GM19397 (cell line): ENCODE measurements around the gene ZBTB9.

Experiments used
- ATAC-seq: cut with Tn5 transposase; IDR thresholded peaks from one replicate; pipeline ENCODE4 v1.9.1; 2021; ENCODE audit warnings: mild to moderate bottlenecking, moderate library complexity; ENCODE audit not compliant: unreplicated experiment

ZBTB9 gene

DNA sequence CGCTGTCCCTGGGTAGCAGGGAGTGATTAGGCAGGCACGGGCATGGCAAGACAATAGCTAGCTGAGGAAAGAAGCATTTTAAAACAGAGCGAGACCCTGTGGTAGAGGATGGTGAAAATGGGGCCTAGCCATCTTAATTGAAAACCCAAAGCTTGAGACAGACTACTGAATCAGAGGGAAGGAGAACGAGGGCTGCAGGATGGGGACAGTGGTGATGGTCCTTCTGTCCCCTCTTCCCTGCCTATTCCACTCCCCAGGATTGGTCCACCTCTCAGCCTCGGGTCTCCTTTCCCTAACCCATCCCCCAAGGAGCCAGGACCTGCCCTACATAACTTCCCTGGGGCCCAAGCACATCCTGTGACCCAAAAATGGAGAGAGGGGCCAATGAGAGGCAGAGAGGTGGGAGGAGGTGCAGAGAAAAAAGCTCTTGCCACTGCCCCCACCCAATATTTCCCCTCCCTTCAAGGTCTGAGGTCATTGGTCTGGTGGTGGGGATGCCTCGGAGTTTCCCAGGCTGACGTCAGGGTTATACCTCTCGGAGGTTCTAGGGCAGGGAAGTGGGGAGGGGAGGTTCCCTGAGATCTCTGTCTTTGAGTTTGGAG lies 35.6 kb upstream of the ZBTB9 start:
- no peak for ATAC-seq

DNA sequence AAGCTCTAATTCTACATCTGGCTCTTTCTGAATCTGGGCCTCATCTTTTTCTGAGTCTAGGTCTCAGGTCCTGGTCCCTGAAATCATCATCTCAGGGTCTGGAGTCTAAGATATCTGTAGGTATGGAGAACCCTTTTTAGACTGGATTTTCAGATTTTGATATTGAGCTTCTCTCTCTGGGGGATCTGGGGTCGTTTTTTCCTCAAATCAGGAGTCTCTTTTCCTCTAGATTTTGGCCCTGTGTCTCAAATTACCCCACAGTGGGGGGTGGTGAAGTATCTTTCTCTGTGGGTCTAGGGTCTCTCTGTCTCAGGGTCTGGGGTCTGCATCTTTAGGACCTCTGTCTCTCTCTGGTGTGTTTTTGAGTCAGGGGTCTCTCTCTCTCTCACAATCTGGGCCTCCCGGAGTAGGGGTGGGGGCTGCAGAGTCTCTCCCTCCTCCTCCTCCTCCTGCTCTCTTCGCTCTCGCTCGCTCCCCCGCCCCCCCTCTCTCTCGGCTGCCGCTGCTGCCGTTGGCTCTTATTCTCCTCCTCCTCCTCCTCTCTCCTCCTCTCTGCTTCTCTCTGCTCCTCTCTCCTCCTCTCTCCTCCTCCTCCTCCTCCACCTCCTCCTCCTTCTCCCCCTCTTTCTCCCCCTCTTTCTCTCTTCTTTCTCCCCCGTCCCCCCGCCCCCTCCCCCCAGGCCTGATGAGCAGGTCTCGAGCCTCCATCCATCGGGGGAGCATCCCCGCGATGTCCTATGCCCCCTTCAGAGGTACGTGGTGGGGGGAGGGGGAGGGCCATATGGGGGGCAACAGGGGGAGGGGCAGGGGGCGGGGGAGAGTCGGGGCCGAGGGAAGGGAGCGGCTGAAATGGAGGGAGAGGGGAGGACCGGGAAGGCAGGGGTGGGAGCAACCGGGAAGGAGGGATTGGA lies 34.5 kb upstream of the ZBTB9 start, which contains the start of gene SYNGAP1:
Gene SYNGAP1 (plus strand): TSS at position 486 of the 911 bp plus-strand sequence. CDS start 200 bp downstream, at position 686.
- no peak for ATAC-seq

DNA sequence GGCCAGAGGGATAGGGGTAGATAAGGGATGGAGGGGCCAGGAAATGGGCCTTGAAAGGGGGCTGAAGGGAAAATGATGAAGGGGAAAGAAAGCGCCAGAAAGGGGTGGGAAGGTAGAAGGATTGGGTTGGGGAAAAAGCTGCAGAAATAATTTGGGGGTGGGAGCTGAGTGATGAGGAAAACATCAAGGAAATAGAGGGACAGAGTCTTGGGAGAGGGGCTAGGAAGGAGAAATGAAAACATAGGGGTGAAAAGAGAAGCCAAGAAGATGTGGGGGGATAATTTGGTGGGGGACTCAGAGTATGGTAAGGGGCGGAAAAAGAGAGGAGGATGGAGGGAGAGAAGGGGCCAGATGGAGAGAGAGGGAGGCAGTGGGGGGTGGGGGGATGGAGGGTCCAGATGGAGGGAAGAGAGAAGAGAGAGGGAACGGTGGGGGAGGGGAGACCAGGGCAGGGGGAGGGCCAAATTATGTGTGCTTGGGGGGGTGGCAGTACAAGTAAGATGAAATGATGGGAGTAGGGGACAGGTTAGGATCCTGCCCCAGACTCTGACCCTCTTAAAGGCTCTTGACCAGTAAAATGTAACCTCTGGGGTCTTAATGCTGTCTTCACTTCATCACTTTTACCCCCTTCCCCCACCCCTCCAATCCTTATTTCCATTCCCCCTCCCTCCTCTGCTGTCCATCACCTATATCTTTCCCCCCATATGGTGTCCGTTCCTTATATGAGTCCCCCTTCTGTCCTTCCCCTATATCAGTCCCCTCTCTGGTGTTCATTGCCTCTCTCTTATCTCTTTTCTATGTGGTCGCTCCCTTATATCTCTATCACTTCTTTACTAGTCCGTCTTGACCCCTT lies 33.7 kb upstream of the ZBTB9 start:
- no peak for ATAC-seq

DNA sequence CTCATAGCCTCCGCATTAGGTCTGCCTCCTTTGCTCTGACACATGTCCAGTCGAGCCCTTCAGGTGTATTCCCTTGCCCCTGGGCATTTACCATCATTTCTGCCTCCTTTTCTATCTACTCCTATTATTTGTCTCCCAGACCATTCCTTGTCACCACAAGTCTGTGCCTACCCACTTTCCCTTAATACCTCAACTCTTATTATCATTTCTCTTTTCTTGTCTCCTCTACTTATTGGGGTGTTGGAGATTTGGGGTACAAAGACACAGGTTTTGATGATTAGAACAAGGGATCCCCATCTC lies 33.1 kb upstream of the ZBTB9 start:
- ATAC-seq, result no peak

DNA sequence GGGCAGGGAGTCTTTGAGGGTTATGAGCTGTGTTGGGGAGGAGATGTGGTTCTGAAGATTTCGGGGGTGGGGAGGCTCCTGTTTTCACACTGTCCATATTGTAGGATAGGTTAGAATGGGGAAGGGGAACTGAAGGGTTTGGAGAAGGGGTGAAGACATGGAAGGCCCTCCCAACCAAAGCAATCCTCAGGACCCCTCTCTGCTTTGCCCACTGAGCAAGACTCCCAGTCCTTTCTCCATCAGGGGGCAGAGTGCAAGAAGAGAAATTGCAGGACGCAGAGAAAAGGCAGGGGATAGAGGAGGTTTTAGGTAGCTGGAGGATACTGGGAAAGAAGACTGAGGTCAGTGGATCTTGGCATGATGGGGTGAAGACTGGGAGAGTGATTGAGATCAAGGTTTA lies 30.6 kb upstream of the ZBTB9 start:
- no peak for ATAC-seq

DNA sequence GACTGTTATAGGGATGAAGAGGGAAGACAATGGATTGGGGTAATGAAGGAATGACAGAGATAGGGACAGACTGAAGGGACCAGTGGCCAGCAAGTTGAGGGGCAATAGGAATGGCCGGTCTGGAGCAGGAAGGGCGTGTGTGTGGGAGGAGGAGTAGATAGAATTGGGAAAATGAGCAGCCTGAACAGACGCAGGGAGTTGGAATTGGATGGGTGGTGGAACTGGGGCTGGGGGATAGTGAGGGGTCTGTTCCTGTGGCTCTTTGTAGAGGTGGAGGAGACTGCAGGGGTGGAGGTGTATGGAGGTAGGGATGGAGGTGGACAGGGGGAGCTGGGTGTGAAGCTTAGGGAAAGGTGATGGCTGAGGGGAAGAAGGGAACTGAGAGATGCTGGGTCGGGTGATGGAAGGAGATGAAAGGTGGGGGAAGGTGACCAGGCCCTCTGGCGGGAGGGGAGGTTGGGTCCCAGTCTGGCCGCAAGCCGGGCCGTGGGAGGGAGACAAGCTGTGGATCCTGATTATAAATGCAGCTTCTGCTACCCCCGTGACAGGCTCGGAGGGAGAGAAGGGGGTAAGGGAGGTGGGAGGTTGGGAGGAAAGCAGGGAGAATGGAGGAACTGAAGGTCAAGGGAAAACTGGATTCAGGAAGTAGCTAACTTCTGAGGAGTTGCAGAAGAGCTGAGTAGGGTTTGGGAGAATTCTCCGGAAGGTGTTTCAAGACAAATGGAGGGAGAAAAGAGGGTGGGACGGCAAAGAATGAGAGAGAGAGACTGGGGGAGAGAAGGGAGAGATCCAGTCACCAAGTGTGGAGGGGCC lies 29.3 kb upstream of the ZBTB9 start:
- no peak for ATAC-seq

DNA sequence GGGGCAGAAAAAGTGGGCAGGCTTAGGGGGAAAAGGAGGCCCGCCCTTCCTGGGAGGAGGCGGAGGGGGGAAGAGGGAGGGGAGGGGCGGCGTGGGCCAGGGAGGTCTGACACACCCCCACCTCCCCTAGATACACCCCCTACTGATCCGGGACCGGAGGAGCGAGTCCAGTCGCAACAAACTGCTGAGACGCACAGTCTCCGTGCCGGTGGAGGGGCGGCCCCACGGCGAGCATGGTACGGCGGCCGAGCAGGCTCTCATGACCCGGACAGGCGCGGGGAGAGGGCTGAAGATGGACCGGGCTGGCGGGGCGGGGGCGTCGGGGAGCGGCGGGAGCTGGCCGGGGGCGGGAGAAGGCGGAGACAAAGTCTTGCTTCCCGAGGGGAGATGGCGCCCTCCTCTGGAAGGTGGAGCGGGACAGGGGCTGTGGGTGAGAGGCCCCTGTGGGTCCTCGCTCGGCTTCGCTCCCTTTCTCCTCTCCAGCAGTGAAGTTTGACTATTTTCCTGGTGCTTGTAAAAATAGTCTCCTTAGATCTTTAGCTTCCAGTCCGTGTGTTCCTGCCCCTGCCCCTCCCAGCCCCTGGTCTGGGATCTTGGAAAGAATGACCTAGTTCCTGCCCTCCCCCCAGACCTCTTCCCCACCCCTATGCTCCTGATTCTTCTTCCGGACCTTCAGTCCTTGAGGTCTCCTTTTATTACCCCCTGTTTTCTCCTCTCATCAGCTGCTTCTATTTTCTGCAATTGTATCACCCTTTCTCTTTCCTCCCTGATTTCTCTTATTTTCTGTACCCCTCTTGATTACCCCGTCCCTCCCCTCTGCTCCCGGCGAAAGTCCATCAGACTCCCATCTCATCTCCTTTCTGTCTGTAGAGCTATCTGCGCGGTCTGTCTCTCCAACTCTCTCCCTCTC lies 28.5 kb upstream of the ZBTB9 start:
- ATAC-seq, result peak; percentile 35

DNA sequence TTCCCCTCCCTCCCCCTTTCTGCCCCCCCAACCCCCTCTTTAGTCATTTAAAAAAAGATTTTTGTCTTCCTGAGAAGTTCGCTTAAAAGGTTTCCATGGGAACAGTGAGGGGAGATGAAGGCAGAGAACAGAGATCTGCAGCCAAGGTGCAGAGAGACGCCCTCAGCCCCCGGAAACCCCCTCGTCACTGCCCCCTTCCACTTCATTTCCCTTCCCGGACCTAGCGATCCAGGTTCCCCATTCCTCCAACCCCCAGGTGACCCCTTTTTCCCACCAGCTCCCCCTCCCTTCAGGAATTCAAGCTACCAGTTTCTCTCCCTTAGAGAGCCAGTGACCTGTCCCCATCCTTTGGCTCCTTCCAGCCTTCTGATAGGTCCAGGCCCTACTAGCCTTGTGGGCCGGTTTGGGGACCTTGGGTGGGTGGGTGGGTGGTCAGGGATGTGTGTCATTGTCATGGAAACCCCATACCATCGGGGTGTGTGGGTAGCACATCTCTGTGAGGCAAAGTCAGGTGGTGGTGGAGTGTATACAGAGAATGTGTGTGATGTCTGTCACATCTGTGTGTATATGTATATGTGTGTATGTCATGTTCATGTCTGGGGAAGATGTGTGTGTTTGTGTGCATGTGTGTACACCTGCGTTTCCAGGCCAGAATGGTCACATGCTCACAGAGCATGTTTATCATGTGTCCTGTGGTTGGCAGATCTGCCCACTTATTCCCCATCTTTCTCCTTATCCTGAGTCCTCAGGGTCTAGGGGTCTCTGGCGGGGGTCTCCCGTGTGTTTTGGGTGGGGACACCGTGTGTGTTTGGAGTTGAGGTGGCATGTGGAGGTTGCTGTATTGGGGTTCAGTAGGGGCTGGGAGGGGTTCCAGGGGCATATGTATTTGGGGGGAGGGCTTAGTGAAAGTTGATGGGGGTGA lies 27.5 kb upstream of the ZBTB9 start:
- no peak for ATAC-seq

DNA sequence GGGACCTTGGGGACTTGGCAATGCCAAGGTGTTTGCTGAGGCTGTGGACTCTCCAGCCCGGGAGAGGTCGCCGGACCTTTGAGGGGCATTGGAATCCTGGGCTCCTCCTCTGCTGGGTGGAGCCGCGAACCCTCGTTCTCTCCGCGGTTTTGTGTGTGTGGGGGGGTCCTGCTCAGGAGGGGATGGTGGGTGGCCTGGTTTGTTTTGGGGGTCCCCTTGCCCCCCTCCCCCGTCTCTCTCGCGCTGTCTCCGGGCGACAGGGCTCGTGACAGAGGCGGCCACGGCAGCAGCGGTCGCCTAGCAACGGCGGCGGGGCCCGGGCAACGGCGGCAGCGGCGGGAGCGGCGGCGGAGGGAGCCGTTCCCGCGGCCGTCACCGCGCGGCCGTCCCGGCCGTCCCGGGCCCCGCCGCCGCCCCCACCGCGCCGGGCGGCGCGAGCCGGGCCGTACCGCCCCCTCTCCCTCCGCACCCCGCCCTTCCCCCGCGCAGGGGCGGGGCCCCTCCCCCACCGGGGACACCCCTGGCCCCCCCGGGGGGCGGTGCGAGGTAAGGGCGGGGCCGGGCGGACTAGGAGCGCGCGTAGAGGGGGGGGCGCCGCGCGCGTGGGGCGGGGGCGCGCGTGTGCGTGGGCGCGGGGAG lies 26.7 kb upstream of the ZBTB9 start:
- no peak for ATAC-seq

DNA sequence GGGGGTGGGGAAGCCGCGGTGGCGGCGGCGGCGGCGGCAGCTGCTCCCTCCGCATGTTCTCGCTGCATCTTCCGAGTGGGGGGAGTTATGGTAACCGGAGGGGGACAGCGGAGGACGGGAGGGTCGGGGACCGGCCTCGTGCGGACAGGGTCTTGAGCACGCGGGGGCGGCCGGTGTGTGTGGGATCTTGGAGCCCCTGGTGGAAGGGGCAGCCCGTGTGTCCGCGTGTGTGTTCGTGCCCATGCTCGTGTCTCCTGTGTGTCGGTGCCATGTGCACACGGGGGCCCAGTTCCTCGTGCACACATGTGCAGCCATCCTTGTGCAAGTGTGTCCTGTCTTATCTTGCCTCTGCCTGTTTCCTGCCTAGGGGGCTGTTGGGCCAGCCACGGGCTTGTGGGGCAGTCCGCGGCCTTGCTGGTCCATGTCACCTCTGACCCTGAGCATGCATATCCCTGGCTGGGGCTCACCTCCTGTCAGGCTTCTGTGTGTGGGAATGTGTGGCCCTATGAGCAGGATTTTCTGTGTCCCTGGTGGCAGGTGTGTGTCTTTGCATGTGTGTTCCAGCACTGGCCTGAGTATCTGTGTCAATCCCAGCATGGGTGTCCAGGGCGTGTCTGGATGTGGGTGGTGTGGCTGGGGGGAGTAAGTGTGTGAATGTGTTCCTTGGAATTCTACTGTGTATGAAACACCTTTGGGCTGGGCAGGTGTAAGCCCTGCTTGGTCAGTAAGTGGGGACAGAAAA lies 26.0 kb upstream of the ZBTB9 start:
- no peak for ATAC-seq

DNA sequence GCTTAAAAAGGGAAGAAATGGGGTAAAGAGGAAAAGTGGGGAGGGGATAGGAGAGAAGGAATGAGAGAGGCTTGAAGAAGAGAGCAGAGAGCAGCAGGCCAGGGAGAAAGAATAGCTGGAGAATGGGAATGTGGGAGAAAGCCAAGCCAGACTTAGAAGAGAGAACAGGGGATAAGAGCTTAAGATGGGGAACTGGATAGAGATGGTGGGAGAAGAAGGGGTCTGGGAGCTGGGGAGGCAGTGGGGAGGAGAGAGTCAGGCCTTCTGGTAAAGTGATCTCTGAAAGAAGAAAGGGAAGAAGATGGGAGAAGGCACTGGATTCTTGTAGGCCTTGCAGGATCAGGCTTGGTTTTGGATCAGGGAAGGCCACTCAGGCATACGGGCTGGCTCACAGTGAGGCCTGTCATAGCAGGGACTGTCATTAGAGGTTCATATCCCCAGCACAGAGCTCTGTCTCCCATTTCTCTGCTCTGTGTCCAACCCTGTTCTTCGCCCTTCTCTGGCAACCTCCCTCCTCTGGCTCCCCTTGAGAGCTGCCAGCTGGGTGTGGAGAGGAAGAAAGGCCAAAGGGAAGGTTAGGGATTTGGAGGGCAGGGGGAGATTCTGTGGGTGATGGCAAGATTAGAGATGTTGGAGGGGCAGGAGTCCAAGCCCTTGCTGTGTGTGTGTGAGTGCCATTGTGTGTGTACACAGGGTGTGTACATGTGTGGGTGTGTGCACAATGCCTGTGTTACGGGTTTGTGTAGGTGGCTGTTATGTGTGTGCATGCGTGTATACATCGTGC lies 25.2 kb upstream of the ZBTB9 start:
- ATAC-seq, result no peak

DNA sequence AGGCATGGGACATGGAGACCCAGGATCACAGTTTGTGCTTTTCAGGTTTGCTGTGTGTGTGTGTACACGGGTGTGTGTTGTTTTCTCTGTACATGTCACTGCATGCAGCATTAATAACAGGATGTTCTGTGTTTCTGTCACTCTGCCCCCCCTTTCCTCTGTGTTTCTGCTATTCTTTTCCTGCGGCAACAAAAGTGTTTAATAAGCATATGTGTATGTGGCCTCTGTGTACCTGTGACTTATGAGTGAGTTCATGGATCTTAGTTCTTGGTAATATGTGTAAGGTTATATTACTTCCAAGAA lies 24.7 kb upstream of the ZBTB9 start:
- no peak for ATAC-seq

DNA sequence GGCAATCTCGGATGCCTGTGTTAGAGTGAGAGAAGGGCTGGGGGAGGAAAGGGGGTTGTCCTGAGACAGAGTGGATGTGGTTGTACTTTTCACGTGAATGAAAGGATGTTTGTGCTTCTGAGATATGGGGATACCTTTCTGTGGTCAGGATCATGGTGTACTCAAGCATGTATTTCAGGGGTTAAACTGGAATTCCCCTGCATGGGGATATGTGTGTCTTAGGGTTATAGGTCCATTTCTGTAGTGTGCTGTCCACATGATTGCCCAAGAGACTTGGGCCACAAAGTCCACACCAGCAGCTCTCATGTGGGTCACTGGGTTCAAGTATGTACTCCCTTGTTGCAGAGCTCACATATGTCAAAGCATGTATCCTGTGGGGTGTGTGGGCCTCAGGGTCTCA lies 24.0 kb upstream of the ZBTB9 start:
- no peak for ATAC-seq

DNA sequence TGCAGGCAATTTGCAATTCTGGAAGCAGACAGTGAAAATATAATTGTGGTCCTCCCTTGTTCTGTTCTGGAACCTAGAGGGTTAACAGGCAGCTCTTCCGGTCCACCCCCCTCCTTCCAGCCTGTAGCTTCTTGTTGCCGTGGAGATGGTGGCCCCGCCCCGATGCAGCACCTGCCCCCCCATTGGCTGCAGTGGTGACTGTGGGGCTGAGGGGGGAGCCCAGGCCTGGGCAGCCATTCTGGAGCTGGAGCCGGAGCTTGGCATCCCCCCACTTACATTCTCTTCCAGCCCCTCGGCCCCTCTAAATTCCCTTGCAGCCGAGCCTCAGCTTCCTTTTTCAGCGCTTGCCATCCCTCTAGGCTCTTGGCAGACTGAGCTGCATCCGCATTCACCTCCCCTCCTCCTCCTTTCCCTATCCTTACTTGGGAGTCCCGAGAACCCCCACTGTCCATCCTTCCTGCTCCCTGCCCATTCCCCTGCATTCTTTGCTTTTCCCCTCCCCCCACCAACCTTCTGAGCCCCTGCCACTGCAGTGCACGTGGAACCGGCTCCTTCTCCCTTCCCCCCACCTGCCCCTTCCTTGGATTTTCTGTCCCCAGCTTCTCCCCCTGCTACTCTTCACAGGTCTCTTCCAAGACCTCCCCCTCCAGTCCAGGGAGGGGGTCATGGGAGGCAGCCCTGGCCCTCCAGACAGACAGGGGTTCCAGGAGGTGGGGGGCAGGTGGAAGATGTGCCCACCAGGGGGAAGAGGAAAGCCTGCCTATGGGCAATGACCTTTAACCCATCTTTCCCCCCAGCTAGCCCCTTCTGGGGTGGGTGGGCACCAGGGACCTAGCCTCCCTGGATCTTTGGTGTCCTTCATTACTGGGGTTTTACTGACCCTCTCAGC lies 23.1 kb upstream of the ZBTB9 start:
- ATAC-seq, result no peak

DNA sequence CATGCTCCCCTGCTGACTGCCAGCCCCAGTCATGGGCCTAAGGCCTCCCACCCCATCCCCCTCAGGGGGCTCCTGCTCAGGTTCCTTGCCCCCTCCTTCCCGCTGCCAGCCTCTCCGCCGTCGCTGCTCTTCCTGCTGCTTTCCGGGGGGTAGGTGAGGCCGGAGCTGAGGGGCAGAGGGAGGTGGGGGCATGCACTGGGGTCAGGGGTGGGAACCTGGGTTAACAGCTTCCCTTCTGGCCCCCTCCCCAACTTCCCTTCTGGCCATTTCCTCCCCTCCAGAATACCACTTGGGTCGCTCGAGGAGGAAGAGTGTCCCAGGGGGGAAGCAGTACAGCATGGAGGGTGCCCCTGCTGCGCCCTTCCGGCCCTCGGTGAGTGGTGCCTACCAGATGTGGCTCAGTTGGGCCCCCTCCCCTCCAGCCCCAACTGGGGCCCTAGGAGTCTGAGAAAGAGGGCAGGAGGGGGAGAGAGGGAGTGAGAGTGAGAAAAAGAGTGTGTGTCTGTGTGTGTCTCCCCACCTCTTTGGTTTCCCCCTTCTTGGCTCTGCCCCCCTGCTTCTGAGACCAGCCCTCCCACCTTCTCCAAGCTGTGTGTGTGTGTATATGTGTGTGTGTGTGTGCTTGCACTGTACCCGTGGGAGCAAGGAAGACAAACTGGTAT lies 22.4 kb upstream of the ZBTB9 start:
- ATAC-seq, result no peak
